Measurements from ENCODE around the gene LDLRAD4. TPM values are rescaled to one million over a fixed set of nuclear protein-coding genes. Genes with fewer than 3 reads are reported as not detected.

Gene LDLRAD4
- total RNA-seq, 1 donor: 0.54 TPM

GRCh38 chr18:13280070-13280795, 61.7 kb downstream of the LDLRAD4 start:
- no peak for DNase-seq (ENCODE audit: low read depth)
- TF ChIP-seq, protein P1, sequence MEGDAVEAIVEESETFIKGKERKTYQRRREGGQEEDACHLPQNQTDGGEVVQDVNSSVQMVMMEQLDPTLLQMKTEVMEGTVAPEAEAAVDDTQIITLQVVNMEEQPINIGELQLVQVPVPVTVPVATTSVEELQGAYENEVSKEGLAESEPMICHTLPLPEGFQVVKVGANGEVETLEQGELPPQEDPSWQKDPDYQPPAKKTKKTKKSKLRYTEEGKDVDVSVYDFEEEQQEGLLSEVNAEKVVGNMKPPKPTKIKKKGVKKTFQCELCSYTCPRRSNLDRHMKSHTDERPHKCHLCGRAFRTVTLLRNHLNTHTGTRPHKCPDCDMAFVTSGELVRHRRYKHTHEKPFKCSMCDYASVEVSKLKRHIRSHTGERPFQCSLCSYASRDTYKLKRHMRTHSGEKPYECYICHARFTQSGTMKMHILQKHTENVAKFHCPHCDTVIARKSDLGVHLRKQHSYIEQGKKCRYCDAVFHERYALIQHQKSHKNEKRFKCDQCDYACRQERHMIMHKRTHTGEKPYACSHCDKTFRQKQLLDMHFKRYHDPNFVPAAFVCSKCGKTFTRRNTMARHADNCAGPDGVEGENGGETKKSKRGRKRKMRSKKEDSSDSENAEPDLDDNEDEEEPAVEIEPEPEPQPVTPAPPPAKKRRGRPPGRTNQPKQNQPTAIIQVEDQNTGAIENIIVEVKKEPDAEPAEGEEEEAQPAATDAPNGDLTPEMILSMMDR (IDR thresholded peaks at IDR 0.05; ENCODE audit: insufficient read depth, low read length): no peak
- no peak overlapping the region for H3K4me3 ChIP-seq (ENCODE audit: low read depth, low read length)

DNA sequence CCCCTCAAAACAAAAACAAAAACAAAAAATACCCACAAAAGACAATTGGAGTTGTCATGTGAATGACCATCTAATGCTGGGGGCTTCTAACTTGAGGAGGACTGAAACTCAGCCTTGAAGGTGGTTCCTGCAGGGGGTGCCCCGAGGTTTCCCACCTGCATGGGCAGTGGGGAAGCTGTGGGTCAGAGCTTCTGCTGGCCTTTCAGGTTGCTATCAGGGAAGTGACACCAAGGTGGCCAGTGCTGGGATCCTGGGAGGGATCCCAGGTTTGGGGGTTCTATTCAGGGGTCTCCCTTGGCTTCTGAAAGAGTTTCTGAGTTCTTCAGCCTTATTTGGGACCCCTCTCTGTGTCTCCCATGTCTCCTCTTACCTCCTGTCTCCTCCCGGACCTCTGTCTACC, 62.8 kb downstream of the LDLRAD4 start:
- no peak for DNase-seq (ENCODE audit: low read depth)
- no peak overlapping the region for H3K4me3 ChIP-seq (ENCODE audit: low read depth, low read length)
- TF ChIP-seq, protein P1 (IDR thresholded peaks at IDR 0.05; ENCODE audit: insufficient read depth, low read length): no peak

GRCh38 chr18:13283746-13284145, 65.2 kb downstream of the LDLRAD4 start:
- TF ChIP-seq, protein P1 (IDR thresholded peaks at IDR 0.05; ENCODE audit: insufficient read depth, low read length): no peak
- no peak for DNase-seq (ENCODE audit: low read depth)
- H3K4me3 ChIP-seq (ENCODE audit: low read depth, low read length): no peak overlapping the region

DNA sequence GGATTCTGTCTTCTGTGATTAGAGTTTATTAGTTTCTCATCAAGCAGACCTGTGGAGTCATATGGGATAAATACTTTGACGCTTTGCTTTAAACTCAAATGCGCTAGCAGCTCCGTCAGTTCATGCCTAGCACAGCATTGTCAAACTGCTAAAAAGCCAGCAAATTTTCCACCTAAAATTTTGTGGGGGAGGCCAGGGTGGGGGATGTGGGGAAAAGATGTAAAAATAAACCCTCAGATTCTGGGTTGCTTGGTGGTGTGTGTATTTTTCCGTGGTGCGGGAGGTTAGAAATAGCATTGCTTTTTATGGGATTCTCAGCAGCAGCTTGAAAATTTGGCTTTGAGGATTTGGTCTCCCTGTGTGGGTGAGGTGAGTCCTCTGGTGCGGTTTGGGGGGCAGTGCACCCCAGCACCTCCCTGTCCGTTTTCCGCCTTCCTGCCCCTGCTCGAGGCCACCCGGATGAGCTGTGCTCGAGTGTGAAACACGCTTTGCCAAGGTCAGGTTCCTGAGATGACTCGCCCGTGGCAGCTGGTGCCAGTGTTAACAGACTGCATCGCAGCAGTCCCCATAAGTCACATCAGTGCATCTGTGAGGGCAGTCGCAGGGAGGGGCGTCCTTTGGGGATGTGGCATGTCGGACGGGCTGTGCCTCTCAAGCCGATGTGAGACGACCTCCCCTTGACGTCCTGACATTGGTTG, 65.9 kb downstream of the LDLRAD4 start:
- no peak for DNase-seq (ENCODE audit: low read depth)
- TF ChIP-seq, protein P1 (IDR thresholded peaks at IDR 0.05; ENCODE audit: insufficient read depth, low read length): no peak
- no peak overlapping the region for H3K4me3 ChIP-seq (ENCODE audit: low read depth, low read length)

GRCh38 chr18:13285874-13286273, 67.3 kb downstream of the LDLRAD4 start:
- DNase-seq (ENCODE audit: low read depth): no peak
- H3K4me3 ChIP-seq (ENCODE audit: low read depth, low read length): no peak overlapping the region
- TF ChIP-seq, protein P1 (IDR thresholded peaks at IDR 0.05; ENCODE audit: insufficient read depth, low read length): no peak

DNA sequence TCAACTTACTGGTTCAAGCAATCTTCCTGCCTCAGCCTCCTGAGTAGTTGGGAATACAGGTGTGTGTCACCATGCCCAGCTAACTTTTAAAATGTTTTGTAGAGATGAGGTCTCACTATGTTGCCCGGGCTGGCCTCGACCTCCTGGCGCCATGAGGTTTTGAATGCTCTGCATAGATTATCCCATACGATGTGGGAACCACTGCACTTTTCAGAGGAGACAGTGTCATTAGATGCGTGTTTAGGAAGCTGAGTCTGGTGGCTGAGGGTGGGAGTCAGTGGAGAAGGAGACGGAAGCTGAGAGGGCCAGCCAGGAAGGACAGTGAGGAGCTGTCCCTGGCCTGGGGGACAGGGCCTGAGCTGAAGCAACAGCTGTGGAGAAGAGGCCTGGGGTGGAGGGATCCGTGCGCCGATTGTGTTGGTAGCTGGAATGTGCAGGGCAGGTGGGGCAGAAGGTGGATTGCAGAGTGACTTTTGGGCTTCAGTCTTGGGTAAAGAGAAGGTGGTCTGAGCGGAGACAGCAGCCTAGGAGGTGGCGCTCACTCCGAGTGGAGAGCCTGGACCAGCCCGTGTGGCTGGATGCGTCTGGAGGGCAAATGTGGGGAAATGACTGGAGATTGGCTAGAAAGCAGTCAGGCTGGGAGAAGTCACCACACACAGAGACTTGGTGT, 68.0 kb downstream of the LDLRAD4 start:
- DNase-seq (ENCODE audit: low read depth): no peak
- TF ChIP-seq, protein P1 (IDR thresholded peaks at IDR 0.05; ENCODE audit: insufficient read depth, low read length): no peak
- H3K4me3 ChIP-seq (ENCODE audit: low read depth, low read length): no peak overlapping the region
